ENCODE measurements around the gene CACUL1. TPM values are rescaled to one million over a fixed set of nuclear protein-coding genes. Genes with fewer than 3 reads are reported as not detected.

CACUL1 gene
- total and polyA plus RNA-seq, 11 donors, result 4.6 to 38.7 (median 23.9) TPM

DNA sequence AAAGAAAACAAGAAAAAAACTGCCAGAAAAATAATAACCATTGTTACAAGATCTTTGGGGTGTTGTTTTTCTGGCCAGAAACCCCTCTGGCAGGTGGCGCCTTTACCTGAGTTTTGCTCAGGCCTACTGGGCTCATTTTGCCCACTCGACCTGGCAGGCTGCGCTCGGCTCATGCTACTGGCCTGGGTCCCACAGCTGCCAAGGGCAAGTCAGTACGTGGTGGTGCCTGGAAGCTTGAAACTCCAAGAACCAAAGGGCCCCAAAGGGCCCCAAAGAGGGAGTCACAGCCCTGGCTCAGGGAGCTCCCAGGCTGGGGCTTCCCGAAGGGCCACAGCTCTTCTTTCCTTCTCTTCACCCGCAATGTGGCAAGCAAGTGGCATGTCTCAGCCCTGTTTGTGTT, 42.7 kb downstream of the CACUL1 start:
- H3K4me3 ChIP-seq, result no peak overlapping the region
- no peak for ATAC-seq
- H3K36me3 ChIP-seq, result peaks cover 0 to 10% (median 3%) of the 10 kb centered on the region in 9 donors
- H3K4me1 ChIP-seq, result peaks cover 0 to 2% (median 0%) of the 10 kb centered on the region in 12 donors
- WGBS, 4 donors, result 77 to 86% (median 80%) methylated on average over 7 of the region's 7 CpGs
- intact Hi-C loops (cut with DNase I), result no loop called here
- no peak overlapping the region for H3K27ac ChIP-seq
- TF ChIP-seq POLR2A (IDR thresholded peaks at IDR 0.05), result no peak
- TF ChIP-seq, protein P1, sequence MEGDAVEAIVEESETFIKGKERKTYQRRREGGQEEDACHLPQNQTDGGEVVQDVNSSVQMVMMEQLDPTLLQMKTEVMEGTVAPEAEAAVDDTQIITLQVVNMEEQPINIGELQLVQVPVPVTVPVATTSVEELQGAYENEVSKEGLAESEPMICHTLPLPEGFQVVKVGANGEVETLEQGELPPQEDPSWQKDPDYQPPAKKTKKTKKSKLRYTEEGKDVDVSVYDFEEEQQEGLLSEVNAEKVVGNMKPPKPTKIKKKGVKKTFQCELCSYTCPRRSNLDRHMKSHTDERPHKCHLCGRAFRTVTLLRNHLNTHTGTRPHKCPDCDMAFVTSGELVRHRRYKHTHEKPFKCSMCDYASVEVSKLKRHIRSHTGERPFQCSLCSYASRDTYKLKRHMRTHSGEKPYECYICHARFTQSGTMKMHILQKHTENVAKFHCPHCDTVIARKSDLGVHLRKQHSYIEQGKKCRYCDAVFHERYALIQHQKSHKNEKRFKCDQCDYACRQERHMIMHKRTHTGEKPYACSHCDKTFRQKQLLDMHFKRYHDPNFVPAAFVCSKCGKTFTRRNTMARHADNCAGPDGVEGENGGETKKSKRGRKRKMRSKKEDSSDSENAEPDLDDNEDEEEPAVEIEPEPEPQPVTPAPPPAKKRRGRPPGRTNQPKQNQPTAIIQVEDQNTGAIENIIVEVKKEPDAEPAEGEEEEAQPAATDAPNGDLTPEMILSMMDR (IDR thresholded peaks at IDR 0.05), result no peak
- H3K9me3 ChIP-seq, result no peaks in the 10 kb centered on the region
- H3K27me3 ChIP-seq, result no peaks in the 10 kb centered on the region
- DNase-seq, result no peak

DNA sequence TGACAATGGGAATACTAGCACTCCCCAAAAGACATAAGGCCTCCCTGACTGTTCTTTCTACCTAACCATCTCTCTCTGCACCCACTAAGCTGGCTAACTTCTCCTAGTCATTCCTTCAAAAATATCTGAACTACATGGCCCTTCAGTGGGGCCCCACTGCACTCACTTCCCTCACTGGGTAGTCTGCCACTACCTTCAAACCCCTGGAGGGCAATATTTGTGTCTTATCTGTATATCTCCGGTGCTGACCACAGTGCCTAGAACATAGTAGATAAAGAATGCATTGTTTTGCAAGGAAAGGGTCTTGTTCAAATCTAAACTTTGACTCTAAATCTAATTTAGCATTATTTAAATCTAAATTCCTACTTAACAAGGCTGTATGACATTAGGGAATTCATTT, 44.3 kb downstream of the CACUL1 start:
- no peak for TF ChIP-seq POLR2A (IDR thresholded peaks at IDR 0.05)
- TF ChIP-seq, protein P1 (IDR thresholded peaks at IDR 0.05), result no peak
- intact Hi-C loops (cut with DNase I), result no loop called here
- WGBS, 4 donors, result 69 to 86% (median 81%) methylated on average over 1 of the region's 1 CpG
- Histone ChIP-seq H3K4me3 (no peak overlapping the region), H3K27ac (no peak overlapping the region), H3K27me3 (no peaks in the 10 kb centered on the region), H3K9me3 (no peaks in the 10 kb centered on the region), H3K36me3 (peaks cover 0 to 16% (median 11%) of the 10 kb centered on the region in 9 donors), H3K4me1 (peaks cover 0 to 5% (median 0%) of the 10 kb centered on the region in 12 donors)
- DNase-seq, result no peak
- ATAC-seq, result no peak

DNA sequence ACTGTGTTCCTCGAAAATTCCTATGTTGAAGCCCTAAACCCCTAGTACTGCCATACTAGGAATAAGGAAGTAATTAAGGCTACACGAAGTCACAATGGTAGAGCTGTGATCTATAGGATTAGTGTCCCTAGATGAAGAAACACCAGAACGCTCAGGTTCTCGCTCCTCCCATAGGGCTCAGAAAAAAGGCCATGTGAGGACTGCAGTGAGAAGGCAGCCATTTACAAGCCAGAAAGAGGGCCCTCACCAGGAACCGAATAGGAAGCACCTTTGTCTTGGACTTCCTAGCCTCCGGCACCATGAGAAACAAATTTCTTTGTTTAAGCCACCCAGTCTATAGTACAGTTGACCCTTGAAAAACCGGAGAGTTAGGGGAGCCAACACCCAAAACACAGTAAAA, 46.2 kb downstream of the CACUL1 start:
- Histone ChIP-seq H3K36me3 (peaks cover 0 to 18% (median 11%) of the 10 kb centered on the region in 9 donors), H3K27ac (no peak overlapping the region), H3K27me3 (no peaks in the 10 kb centered on the region), H3K9me3 (no peaks in the 10 kb centered on the region), H3K4me1 (peaks cover 0 to 5% (median 0%) of the 10 kb centered on the region in 12 donors), H3K4me3 (no peak overlapping the region)
- ATAC-seq, result no peak
- DNase-seq, result no peak
- intact Hi-C loops (cut with DNase I), result no loop called here
- 81 to 89% (median 84%) methylated on average over 7 of the region's 7 CpGs for WGBS, 4 donors
- TF ChIP-seq, protein P1 (IDR thresholded peaks at IDR 0.05), result no peak
- TF ChIP-seq POLR2A (IDR thresholded peaks at IDR 0.05), result no peak

DNA sequence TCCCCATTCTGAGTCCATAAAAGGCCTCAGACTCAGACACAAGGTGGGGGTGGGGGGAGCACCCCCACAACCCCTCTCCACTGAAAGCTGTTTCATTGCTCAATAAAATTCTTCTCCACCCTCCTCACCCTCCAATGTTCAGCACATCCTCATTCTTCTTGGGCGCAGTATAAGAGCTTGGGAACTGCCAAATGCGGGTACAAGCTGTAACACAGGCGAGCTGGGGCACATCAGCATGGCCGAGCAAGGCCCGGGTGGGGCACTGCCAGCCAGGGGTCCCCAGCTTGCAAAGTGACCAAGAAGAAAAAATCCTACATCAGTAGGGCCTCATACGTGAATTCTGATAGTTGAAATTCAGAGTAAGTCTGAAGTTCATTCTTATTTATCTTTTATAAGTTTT, 50.1 kb downstream of the CACUL1 start:
- TF ChIP-seq, protein P1 (IDR thresholded peaks at IDR 0.05), result no peak
- no peak for TF ChIP-seq POLR2A (IDR thresholded peaks at IDR 0.05)
- no peaks in the 10 kb centered on the region for H3K9me3 ChIP-seq

More for the DNA sequence above, 50.1 kb downstream of the CACUL1 start:
- no peaks in the 10 kb centered on the region for H3K27me3 ChIP-seq
- ATAC-seq, result no peak
- H3K4me3 ChIP-seq, result no peak overlapping the region
- peaks cover 0 to 34% (median 21%) of the 10 kb centered on the region in 9 donors for H3K36me3 ChIP-seq
- intact Hi-C loops (cut with DNase I), result no loop called here
- 97 to 99% (median 97%) methylated on average over 6 of the region's 6 CpGs for WGBS, 4 donors
- no peak for DNase-seq
- H3K27ac ChIP-seq, result no peak overlapping the region
- H3K4me1 ChIP-seq, result peaks cover 0 to 5% (median 0%) of the 10 kb centered on the region in 12 donors

All from heart left ventricle (tissue), 16 donors.